ENCODE results near the gene ST3GAL3.

DNA sequence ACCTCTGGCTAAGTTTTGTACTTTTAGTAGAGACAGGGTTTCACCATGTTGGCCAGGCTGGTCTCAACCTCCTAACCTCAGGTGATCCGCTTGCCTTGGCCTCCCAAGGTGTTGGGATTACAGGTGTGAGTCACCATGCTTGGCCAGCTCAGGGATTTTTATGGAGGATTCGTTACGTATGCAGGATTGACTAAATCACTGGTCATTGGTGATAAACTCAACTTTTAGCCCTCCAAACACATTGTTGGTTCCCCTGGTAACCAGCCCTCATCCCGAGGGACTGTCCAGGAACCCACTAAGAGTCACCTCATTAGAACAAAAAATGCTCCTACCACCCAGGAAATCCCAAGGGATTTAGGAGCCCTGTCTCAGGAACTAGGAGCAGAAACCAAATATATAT, 40.4 kb downstream of the ST3GAL3 start:
- TF ChIP-seq POLR2A (IDR thresholded peaks at IDR 0.05) (no peak), POLR2AphosphoS5 (IDR thresholded peaks at IDR 0.05) (no peak)
- TF ChIP-seq, protein P1, sequence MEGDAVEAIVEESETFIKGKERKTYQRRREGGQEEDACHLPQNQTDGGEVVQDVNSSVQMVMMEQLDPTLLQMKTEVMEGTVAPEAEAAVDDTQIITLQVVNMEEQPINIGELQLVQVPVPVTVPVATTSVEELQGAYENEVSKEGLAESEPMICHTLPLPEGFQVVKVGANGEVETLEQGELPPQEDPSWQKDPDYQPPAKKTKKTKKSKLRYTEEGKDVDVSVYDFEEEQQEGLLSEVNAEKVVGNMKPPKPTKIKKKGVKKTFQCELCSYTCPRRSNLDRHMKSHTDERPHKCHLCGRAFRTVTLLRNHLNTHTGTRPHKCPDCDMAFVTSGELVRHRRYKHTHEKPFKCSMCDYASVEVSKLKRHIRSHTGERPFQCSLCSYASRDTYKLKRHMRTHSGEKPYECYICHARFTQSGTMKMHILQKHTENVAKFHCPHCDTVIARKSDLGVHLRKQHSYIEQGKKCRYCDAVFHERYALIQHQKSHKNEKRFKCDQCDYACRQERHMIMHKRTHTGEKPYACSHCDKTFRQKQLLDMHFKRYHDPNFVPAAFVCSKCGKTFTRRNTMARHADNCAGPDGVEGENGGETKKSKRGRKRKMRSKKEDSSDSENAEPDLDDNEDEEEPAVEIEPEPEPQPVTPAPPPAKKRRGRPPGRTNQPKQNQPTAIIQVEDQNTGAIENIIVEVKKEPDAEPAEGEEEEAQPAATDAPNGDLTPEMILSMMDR (IDR thresholded peaks at IDR 0.05): no peak

Data from prostate gland (tissue), 2 donors.